Inflammatory macrophage (primary cell): ENCODE data around the gene SCARF2.
"Not testable (repeated sequence)": the region's sequence is repeated elsewhere in the genome, so short reads cannot be mapped to it uniquely, and the experiment has no call there.

ENCODE experiments used
- DNase-seq, 2 donors: peaks; one replicate each; pipeline ENCODE4 v3.0.0-alpha.2; 2020 to 2022
- total RNA-seq, 18 experiments: gene quantifications; one replicate each; lab custom pipeline; 2026; ENCODE audit warnings: mixed read lengths in 6 of 18, inconsistent platforms in 2 of 18; lab: John Stamatoyannopoulos, UW

SCARF2 gene, protein sequence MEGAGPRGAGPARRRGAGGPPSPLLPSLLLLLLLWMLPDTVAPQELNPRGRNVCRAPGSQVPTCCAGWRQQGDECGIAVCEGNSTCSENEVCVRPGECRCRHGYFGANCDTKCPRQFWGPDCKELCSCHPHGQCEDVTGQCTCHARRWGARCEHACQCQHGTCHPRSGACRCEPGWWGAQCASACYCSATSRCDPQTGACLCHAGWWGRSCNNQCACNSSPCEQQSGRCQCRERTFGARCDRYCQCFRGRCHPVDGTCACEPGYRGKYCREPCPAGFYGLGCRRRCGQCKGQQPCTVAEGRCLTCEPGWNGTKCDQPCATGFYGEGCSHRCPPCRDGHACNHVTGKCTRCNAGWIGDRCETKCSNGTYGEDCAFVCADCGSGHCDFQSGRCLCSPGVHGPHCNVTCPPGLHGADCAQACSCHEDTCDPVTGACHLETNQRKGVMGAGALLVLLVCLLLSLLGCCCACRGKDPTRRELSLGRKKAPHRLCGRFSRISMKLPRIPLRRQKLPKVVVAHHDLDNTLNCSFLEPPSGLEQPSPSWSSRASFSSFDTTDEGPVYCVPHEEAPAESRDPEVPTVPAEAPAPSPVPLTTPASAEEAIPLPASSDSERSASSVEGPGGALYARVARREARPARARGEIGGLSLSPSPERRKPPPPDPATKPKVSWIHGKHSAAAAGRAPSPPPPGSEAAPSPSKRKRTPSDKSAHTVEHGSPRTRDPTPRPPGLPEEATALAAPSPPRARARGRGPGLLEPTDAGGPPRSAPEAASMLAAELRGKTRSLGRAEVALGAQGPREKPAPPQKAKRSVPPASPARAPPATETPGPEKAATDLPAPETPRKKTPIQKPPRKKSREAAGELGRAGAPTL
- 0 to 0.24 (median 0.09) reads per million in 18 experiments for total RNA-seq

DNA sequence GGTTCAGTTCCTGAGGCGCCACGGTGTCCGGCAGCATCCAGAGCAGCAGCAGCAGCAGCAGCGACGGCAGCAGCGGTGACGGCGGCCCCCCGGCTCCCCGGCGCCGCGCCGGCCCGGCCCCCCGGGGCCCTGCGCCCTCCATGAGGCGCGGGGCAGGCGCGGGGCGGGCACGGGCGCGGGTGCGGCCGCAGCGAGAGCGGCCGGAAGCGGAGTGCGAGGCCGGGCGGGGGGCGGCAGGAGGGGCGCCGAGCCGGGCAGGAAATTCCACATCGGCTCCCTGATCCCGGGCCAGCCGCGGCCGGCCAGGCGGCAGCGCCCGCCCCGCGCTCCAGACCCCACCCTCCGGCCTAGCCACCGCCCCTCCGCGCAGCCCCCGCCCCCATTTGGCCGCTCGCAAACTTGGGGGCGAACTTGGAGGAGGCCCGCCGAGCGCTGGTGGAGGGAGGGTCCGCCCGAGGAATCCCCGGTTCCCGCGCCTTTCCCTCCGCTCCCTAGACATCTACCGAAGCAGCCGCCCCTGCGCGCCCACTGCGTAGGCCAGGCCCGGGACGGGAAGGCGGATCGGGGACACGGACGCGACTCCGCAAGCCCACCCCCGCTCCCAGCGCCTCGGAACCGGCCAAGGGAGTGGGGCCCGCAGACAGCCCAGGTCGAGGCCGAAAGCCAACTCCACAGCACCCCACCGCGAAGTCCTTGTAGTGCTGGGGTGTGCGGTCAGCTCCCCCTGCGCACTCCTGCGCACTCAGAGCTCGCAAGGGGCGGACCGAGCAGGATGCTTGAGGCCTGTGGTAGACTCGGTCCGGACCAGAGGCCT is at the start of gene SCARF2:
TSS of gene SCARF2 (minus strand) at position 213 of the 814 bp plus-strand sequence. CDS start at position 142, 71 bp downstream.
- DNase-seq: no peak

GRCh38 chr22:20486229-20486628 is 48.6 kb upstream of the SCARF2 start:
- DNase-seq: no peak

GRCh38 chr22:20484948-20485683 is 47.5 kb upstream of the SCARF2 start:
- no peak for DNase-seq

GRCh38 chr22:20483771-20484170 is 46.1 kb upstream of the SCARF2 start:
- no peak for DNase-seq

DNA sequence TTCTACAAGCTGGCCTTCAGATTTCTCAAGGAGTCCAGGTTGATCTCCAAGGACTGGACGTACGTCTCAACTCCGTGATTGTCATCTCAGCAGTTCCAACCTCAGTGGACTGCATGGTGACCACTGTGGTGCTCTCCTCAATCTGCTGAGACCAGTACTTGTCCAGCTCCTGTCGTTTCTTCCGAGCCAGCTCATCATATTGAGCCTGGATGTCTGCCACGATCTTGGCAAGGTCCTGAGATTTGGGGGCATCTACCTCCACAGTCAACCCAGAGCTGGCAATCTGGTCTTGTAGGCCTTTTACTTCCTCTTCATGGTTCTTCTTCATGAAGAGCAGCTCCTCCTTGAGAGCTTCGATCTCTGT is 45.5 kb upstream of the SCARF2 start:
- DNase-seq: not testable (repeated sequence)

GRCh38 chr22:20479612-20480196 is 42.1 kb upstream of the SCARF2 start:
- no peak for DNase-seq

- DNase-seq: not testable (repeated sequence)
These were observed 40.4 kb upstream of the SCARF2 start for GRCh38 chr22:20478059-20478458.

GRCh38 chr22:20475569-20475968 is 37.9 kb upstream of the SCARF2 start:
- DNase-seq: not testable (repeated sequence)

- DNase-seq: no peak
These were observed 37.5 kb upstream of the SCARF2 start for GRCh38 chr22:20475115-20475436.

DNA sequence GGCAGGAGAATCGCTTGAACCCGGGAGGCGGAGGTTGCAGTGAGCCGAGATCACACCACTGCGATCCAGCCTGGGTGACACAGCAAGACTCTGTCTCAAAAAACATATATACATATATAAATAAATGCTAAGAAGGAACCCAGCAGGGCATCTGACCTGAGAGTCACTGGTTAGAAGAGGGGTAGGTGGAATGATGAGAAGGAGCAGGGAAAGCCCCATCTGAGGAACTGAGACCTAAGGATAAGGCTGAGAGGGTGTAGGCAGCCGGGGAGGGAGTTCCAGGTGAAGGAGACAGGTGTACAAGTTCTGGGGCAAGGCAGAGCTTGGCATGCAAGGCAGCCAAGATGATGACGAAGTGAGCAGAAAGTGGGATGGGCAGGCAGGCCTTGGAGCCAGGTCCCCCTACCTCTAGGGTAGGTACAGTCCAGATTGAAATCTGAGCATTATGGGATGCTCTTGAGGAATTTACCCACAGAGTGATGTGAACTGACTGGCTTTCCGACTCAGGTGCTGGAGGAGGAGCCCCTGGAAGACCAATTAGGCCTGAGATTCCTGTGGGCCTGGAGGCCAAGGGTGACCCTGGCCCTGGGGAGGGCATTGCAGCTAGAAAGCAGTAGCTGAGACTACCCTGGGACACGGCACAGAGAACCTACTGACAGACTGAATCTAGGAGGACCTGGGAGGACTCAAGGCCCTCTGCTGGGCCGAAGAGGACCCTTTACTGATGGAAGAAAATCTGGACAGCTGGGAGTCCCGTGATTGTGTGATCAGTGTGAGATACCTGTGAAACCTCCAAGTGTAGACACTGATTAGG is 35.2 kb upstream of the SCARF2 start:
- DNase-seq: no peak

GRCh38 chr22:20471126-20471833 is 33.7 kb upstream of the SCARF2 start:
- no peak for DNase-seq

- not testable (repeated sequence) for DNase-seq
These were observed 32.9 kb upstream of the SCARF2 start for GRCh38 chr22:20470525-20470924.

- DNase-seq: no peak
These were observed 31.7 kb upstream of the SCARF2 start for GRCh38 chr22:20469110-20469868.

DNA sequence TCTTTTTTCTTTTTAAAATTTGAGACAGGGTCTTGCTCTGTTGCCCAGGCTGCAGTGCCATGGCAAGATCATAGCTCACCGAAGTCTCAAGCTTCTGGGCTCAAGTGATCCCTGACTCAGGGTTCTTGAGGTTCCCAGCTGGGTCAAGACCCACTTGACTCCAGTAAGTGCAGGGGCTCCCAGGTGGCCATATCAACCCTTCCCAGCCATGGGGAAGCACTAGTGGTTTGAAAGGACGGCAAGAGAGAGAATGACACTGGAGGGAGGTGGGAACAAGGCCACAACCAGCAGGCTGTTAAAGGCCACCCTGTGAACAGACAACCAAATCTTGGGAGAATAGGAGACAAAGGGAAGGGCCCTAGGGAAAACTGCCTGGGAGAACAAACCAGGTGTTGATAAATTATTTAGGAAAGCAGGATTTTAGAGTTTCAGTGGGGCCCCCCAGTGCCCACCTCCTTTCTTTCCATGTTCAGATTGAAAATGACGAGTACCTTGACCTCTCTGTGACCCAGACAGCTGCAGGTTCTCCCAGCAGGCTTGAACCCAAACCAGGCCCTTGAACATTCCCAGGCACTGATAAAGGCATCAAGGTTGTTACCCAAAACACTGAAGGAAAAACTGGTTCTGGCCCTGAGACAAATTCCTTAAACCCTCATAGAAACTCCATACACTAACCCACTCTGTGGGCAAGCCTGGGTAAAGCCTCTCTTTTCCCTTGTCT is 29.2 kb upstream of the SCARF2 start:
- no peak for DNase-seq

- DNase-seq: no peak
These were observed 28.1 kb upstream of the SCARF2 start for GRCh38 chr22:20465759-20466077.

GRCh38 chr22:20464912-20465758 is 27.5 kb upstream of the SCARF2 start:
- no peak for DNase-seq

DNA sequence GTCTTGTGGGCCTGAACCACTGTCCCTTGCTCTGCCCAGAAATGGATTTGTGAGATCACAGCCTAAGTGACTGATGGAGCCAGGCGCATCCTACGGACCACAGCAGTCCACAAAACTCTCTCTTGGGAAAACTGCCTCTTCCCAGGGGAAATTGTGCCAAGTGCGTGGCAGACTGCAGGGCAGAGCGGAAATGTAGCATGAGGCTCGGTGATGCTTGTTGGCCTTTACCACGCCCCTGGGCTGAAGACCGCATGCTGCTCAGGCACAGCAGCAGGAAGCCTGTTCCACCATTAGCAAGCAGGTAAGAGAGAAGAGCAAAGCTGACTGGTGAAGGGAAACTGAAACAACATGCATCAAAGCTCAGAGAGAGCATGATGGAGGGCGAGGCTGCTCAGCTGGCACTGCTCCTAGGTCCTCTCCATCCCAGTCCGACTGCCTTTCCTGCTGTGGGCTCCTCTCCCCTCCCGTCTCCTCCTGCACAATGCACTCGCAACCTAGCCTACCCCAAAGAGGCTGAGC is 26.5 kb upstream of the SCARF2 start:
- DNase-seq: no peak
